ENCODE measurements around the gene DYNLT5. TPM values are rescaled to one million over a fixed set of nuclear protein-coding genes. Genes with fewer than 3 reads are reported as not detected.
"Not testable (repeated sequence)": the region's sequence is repeated elsewhere in the genome, so short reads cannot be mapped to it uniquely, and the experiment has no call there.

DYNLT5 gene
- not detected in 2 replicates for total RNA-seq (2014; rRNA removed; shearing (Covaris generic))

GRCh38 chr1:66752000-66752592 lies at the start of gene DYNLT5:
Gene DYNLT5, plus strand, starts transcription at chr1:66752459. Its CDS starts 2,200 bp downstream, at chr1:66754659.
- no peaks in the 10 kb centered on the region for H3K9me3 ChIP-seq (replicated peaks)
- no peak within 1 kb of the TSS for H3K27ac ChIP-seq
- H3K36me3 ChIP-seq: no peaks in the 10 kb centered on the region
- H3K4me1 ChIP-seq (replicated peaks): peaks cover 14% of the 10 kb centered on the region
- H3K27me3 ChIP-seq (replicated peaks): no peaks in the 10 kb centered on the region
- H3K4me3 ChIP-seq: no peak within 1 kb of the TSS
- DNase-seq (ENCODE audit: low read depth in 1 of 2, low spot score in 2 of 2): no peak

- Histone ChIP-seq H3K36me3 (no peaks in the 10 kb centered on the region), H3K4me1 (replicated peaks) (peaks cover 13% of the 10 kb centered on the region), H3K4me3 (no peak overlapping the region), H3K9me3 (replicated peaks) (no peaks in the 10 kb centered on the region), H3K27ac (no peak overlapping the region), H3K27me3 (replicated peaks) (no peaks in the 10 kb centered on the region)
- no peak for DNase-seq (ENCODE audit: low read depth in 1 of 2, low spot score in 2 of 2)
These were observed 47.9 kb upstream of the DYNLT5 start for GRCh38 chr1:66704177-66704875.

GRCh38 chr1:66705110-66705509 lies 47.1 kb upstream of the DYNLT5 start:
- Histone ChIP-seq H3K9me3 (replicated peaks) (no peaks in the 10 kb centered on the region), H3K36me3 (no peaks in the 10 kb centered on the region), H3K4me1 (replicated peaks) (peaks cover 13% of the 10 kb centered on the region), H3K27ac (peak overlapping the region; percentile 42), H3K27me3 (replicated peaks) (no peaks in the 10 kb centered on the region), H3K4me3 (no peak overlapping the region)
- DNase-seq (ENCODE audit: low read depth in 1 of 2, low spot score in 2 of 2): peak in 1 of 2 experiments; percentile 66

GRCh38 chr1:66711420-66711819 lies 40.8 kb upstream of the DYNLT5 start:
- peak in 1 of 2 experiments; percentile 25 for DNase-seq (ENCODE audit: low read depth in 1 of 2, low spot score in 2 of 2)
- no peaks in the 10 kb centered on the region for H3K4me1 ChIP-seq (replicated peaks)
- H3K36me3 ChIP-seq: no peaks in the 10 kb centered on the region
- no peak overlapping the region for H3K27ac ChIP-seq
- H3K9me3 ChIP-seq (replicated peaks): no peaks in the 10 kb centered on the region
- H3K27me3 ChIP-seq (replicated peaks): no peaks in the 10 kb centered on the region
- no peak overlapping the region for H3K4me3 ChIP-seq

- H3K27ac ChIP-seq: no peak overlapping the region
- no peaks in the 10 kb centered on the region for H3K27me3 ChIP-seq (replicated peaks)
- H3K4me3 ChIP-seq: no peak overlapping the region
- no peaks in the 10 kb centered on the region for H3K36me3 ChIP-seq
- DNase-seq (ENCODE audit: low read depth in 1 of 2, low spot score in 2 of 2): no peak
- H3K9me3 ChIP-seq (replicated peaks): no peaks in the 10 kb centered on the region
- H3K4me1 ChIP-seq (replicated peaks): no peaks in the 10 kb centered on the region
These were observed 39.4 kb upstream of the DYNLT5 start for GRCh38 chr1:66712839-66713238.

GRCh38 chr1:66723985-66724384 lies 28.3 kb upstream of the DYNLT5 start:
- DNase-seq (ENCODE audit: low read depth in 1 of 2, low spot score in 2 of 2): no peak
- Histone ChIP-seq H3K27ac (no peak overlapping the region), H3K36me3 (no peaks in the 10 kb centered on the region), H3K4me3 (no peak overlapping the region), H3K4me1 (replicated peaks) (peaks cover 6% of the 10 kb centered on the region; the same call in 1 of the 2 replicates), H3K27me3 (replicated peaks) (no peaks in the 10 kb centered on the region), H3K9me3 (replicated peaks) (no peaks in the 10 kb centered on the region)

GRCh38 chr1:66725885-66726665 lies 26.2 kb upstream of the DYNLT5 start:
- Histone ChIP-seq H3K27ac (no peak overlapping the region), H3K27me3 (replicated peaks) (no peaks in the 10 kb centered on the region), H3K9me3 (replicated peaks) (no peaks in the 10 kb centered on the region), H3K4me1 (replicated peaks) (peaks cover 6% of the 10 kb centered on the region; the same call in 1 of the 2 replicates), H3K4me3 (no peak overlapping the region), H3K36me3 (no peaks in the 10 kb centered on the region)
- peak; percentile 61 to 69 for DNase-seq (ENCODE audit: low read depth in 1 of 2, low spot score in 2 of 2)

GRCh38 chr1:66728021-66728420 lies 24.2 kb upstream of the DYNLT5 start:
- no peaks in the 10 kb centered on the region for H3K36me3 ChIP-seq
- H3K4me3 ChIP-seq: no peak overlapping the region
- no peak overlapping the region for H3K27ac ChIP-seq
- no peaks in the 10 kb centered on the region for H3K27me3 ChIP-seq (replicated peaks)
- H3K4me1 ChIP-seq (replicated peaks): peaks cover 10% of the 10 kb centered on the region; the same call in 1 of the 2 replicates
- no peaks in the 10 kb centered on the region for H3K9me3 ChIP-seq (replicated peaks)
- DNase-seq (ENCODE audit: low read depth in 1 of 2, low spot score in 2 of 2): no peak

- H3K4me1 ChIP-seq (replicated peaks): peaks cover 17% of the 10 kb centered on the region; the same call in 1 of the 2 replicates
- H3K4me3 ChIP-seq; H3K27ac ChIP-seq; H3K9me3 ChIP-seq (replicated peaks); H3K27me3 ChIP-seq (replicated peaks); H3K36me3 ChIP-seq; DNase-seq (ENCODE audit: low read depth in 1 of 2, low spot score in 2 of 2): not testable (repeated sequence)
These were observed 23.5 kb upstream of the DYNLT5 start for GRCh38 chr1:66728716-66729115.

GRCh38 chr1:66729119-66729518 lies 23.1 kb upstream of the DYNLT5 start:
- Histone ChIP-seq H3K4me1 (replicated peaks) (peaks cover 17% of the 10 kb centered on the region; the same call in 1 of the 2 replicates), H3K9me3 (replicated peaks) (no peaks in the 10 kb centered on the region), H3K27me3 (replicated peaks) (no peaks in the 10 kb centered on the region), H3K27ac (no peak overlapping the region), H3K36me3 (no peaks in the 10 kb centered on the region), H3K4me3 (no peak overlapping the region)
- no peak for DNase-seq (ENCODE audit: low read depth in 1 of 2, low spot score in 2 of 2)

GRCh38 chr1:66729523-66729922 lies 22.7 kb upstream of the DYNLT5 start:
- Histone ChIP-seq H3K9me3 (replicated peaks) (no peaks in the 10 kb centered on the region), H3K4me1 (replicated peaks) (peaks cover 17% of the 10 kb centered on the region; the same call in 1 of the 2 replicates), H3K27ac (no peak overlapping the region), H3K27me3 (replicated peaks) (no peaks in the 10 kb centered on the region), H3K36me3 (no peaks in the 10 kb centered on the region), H3K4me3 (no peak overlapping the region)
- DNase-seq (ENCODE audit: low read depth in 1 of 2, low spot score in 2 of 2): no peak

- Histone ChIP-seq H3K4me3 (no peak overlapping the region), H3K9me3 (replicated peaks) (no peaks in the 10 kb centered on the region), H3K36me3 (no peaks in the 10 kb centered on the region), H3K27ac (no peak overlapping the region), H3K27me3 (replicated peaks) (no peaks in the 10 kb centered on the region), H3K4me1 (replicated peaks) (peaks cover 17% of the 10 kb centered on the region; the same call in 1 of the 2 replicates)
- DNase-seq (ENCODE audit: low read depth in 1 of 2, low spot score in 2 of 2): no peak
These were observed 21.8 kb upstream of the DYNLT5 start for GRCh38 chr1:66730462-66730861.

- Histone ChIP-seq H3K4me3 (no peak overlapping the region), H3K9me3 (replicated peaks) (no peaks in the 10 kb centered on the region), H3K4me1 (replicated peaks) (peaks cover 11% of the 10 kb centered on the region; the same call in 1 of the 2 replicates), H3K27ac (no peak overlapping the region), H3K36me3 (no peaks in the 10 kb centered on the region), H3K27me3 (replicated peaks) (no peaks in the 10 kb centered on the region)
- no peak for DNase-seq (ENCODE audit: low read depth in 1 of 2, low spot score in 2 of 2)
These were observed 20.9 kb upstream of the DYNLT5 start for GRCh38 chr1:66731170-66731865.
